NOMO-1 (cell line): ENCODE measurements around the gene MORF4L1.
"Not testable (repeated sequence)": the region's sequence is repeated elsewhere in the genome, so short reads cannot be mapped to it uniquely, and the experiment has no call there.

Experiments used
- DNase-seq, 2 experiments: peaks; one replicate each; lab custom pipeline; 2025; ENCODE audit not compliant: unreplicated experiment in 2 of 2; lab: John Stamatoyannopoulos, UW

Gene MORF4L1

GRCh38 chr15:78855746-78856145 lies 16.9 kb upstream of the MORF4L1 start:
- DNase-seq: no peak

DNA sequence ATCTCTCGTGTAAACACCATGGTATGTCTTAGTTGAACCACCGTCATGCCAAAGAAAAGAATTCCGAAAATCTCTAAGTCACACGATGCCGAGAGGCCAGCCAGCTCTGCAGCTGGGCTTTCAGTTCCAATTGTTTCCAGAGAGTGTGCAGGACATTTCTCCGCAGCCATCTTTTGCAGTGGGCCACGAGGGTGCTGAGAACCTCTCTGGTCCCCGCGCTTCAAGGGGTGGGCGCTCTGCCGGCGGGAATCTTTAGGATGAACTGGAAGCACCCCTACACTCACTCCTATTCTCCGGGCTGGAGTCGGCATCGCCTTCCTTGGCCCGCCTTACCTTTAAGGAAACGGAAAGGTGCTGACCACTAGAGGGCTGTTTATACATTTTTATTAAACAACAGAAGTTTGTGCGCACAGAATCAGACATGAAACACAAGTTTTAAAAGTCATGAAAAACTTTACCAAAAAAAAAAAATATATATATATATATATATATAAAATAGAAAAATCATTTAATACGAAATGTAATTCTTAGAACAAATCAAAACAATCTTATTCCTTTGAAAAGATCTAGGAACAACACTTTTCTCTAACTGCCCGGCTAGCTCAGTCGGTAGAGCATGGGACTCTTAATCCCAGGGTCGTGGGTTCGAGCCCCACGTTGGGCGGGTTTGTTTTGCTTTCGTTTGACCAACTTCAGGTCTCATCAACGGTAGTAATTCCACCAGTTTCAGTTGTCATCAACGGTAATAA lies 12.5 kb upstream of the MORF4L1 start:
- peak; percentile 68 to 74 for DNase-seq

GRCh38 chr15:78865585-78865984 lies 7.1 kb upstream of the MORF4L1 start:
- DNase-seq: not testable (repeated sequence)

DNA sequence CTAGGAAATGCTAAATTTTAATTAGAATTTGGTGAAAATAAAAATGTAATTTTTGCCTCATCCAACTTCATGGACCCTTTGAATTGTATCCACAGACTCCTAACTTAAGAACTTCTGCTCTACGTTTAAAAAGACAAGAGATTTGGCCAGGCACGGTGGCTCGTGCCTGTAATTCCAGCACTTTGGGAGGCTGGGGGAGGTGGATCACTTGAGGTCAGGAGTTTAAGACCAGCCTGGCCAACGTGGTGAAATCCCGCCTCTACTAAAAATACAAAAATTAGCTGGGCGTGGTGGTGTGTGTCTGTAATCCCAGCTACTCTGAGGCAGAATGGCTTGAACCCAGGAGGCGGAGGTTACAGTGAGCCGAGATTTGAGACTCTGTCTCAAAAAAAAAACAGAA lies 6.7 kb upstream of the MORF4L1 start:
- DNase-seq: not testable (repeated sequence)

GRCh38 chr15:78866803-78867202 lies 5.9 kb upstream of the MORF4L1 start:
- no peak for DNase-seq

DNA sequence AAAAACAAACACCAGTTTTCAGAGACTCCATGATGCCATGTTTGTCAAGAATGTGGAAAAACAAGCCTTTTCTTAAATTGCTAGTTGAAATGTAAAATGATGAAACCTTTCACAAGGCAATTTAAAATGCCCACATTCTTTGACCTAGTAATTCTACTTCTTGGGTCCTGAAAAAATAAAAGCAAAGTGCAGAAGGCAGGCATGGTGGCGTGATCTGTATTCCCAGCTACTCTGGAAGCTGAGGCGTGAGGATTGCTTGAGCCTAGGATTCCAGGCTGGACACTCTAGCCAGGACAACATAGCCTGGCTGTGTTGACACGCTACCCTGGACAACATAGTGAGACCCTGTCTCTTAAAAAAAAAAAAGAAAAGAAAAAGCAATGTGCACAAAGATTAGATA lies 4.3 kb upstream of the MORF4L1 start:
- no peak for DNase-seq

DNA sequence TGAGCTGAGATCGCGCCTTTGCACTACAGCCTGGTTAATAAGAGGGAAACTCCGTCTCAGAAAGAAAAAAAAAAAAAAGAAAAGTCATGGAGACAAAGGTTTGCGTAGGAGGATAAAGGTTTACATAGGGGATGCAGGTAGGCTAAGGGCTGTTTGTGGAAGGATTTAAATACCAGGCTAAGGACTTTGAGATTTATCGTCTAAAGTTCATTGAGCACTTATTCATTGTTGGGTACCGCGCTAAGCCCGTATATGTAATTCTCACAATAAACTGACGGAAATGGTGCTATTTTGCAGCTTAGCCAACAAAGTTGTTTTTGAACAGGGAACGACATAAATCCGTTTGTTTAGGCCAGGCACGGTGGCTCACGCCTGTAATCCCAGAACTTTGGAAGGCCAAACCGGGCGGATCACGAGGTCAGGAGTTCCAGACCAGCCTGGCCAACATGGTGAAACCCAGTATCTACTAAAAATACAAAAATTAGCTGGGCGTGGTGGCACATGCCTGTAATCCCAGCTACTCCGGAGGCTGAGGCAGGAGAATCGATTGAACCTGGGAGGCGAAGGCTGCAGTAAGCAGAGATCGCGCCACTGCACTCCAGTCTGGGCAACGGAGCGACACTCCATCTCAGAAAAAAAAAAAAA lies 1.1 kb upstream of the MORF4L1 start:
- DNase-seq: not testable (repeated sequence)

- DNase-seq: peak; percentile 81 to 86
Observed at GRCh38 chr15:78872972-78873792, 492 bp downstream of the MORF4L1 start.

GRCh38 chr15:78873793-78874765 lies 1.4 kb downstream of the MORF4L1 start:
- DNase-seq: peak; percentile 30 to 69

- DNase-seq: no peak
Observed at GRCh38 chr15:78875107-78875914, 2.6 kb downstream of the MORF4L1 start.

DNA sequence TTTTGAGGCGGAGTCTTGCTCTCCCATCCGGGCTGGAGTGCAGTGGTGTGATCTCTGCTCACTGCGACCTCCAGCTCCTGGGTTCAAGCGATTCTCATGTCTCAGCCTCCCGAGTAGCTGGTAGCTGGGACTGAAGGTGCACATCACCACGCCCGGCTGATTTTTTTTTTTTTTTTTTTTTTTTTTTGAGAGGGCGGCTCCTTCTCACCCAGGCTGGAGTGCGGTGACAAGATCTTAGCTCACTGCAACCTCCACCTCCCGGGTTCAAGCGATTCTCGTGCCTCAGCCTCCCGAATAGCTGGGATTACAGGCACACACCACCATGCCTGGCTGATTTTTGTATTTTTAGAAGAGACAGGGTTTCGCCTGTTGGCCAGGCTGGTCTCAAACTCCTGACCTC lies 4.3 kb downstream of the MORF4L1 start:
- DNase-seq: not testable (repeated sequence)

DNA sequence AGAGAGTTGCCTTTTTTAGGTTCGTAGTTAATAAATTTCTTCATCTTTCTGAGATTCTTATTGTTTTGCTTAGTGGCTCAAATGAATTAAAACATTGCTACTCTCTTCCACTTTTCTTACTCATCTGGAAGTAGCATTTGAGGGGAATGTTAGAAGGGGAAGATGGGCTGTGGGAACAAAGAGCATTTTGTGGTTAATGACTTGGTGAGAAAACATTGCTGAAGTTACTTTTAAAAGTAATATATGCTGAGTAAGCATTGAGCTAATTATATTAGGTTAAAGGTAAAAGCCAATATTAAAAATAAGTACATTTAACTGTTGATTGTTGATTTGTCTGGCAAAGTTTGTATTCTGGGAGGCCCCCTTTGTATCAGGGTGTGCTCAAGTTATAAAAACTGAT lies 5.7 kb downstream of the MORF4L1 start:
- DNase-seq: no peak

- no peak for DNase-seq
Observed at GRCh38 chr15:78879517-78880241, 7.0 kb downstream of the MORF4L1 start.

DNA sequence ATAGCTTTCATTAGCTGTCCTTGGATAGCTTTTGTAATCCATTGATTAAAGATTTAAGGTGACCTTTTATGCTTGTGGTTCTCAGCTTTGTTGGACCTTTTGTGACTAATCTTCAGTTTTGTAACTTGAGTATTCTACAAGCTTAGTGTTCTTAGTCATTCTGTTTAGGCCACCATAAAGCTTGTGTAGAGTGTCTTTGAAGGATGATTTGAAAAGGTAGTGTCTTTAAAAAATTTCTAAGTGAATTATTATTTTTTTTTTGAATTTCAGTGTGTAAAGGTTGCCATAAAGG lies 7.5 kb downstream of the MORF4L1 start:
- no peak for DNase-seq

- DNase-seq: no peak
Observed at GRCh38 chr15:78880813-78881212, 8.1 kb downstream of the MORF4L1 start.

DNA sequence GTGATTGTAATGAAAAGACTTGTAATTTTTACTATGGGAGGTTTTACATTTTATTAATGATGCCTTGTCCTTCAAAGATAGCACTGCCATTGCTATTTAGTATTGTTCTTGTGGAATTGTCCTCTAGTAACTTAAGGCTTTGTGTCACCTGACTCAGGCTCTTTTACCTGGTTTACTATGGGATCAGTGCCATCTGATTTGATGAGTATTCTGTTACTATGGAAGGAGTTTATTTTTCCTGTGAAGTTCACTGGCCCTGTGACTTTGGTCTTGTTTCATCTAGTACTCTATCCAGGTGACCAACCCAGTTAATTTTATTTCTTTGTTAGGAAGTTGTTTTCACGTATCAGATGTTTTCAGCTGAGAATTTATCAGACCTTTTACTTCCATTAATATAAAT lies 9.0 kb downstream of the MORF4L1 start:
- no peak for DNase-seq

- DNase-seq: no peak
Observed at GRCh38 chr15:78889000-78889399, 16.3 kb downstream of the MORF4L1 start.

DNA sequence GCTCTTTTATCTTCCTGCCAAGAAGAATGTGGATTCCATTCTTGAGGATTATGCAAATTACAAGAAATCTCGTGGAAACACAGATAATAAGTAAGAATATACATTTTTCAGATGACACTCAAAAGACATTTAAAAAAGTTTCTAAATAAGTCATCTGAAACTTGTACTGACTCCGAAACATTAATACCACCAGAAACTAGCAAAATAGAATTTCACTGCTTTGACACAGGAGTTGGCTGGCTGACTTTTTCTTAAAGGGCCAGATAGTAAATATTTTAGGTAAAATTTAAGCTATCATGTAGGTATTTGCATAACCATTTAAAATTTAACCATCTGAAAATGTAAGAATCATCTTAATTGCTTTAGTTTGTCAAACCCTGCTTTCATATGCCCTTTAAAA lies 20.8 kb downstream of the MORF4L1 start:
- DNase-seq: no peak

GRCh38 chr15:78895471-78895870 lies 22.8 kb downstream of the MORF4L1 start:
- DNase-seq: no peak
